Adrenal gland (tissue), 5 donors: ENCODE results near the gene HSPB2.

Experiments used
- POLR2A ChIP-seq, 2 donors: fragments of 450-650 bp; IDR thresholded peaks; one replicate each; pipeline ENCODE4 v1.6.1; 2017; ENCODE audit warnings: antibody characterized with exemption in 2 of 2, mild to moderate bottlenecking in 2 of 2, moderate library complexity in 1 of 2
- TF ChIP-seq, protein P1 (sequence below), 6 experiments: fragments of 450-650 bp in 4 of 6; fragments of 200-600 bp in 2 of 6; sonication (generic) in 1 of 6; IDR thresholded peaks; 1 replicate in 5 of 6; 2 replicates in 1 of 6; pipeline versions ENCODE4 v1.5.1 to v1.8.0; 2016 to 2021; ENCODE audit warnings: antibody characterized with exemption in 6 of 6, mild to moderate bottlenecking in 2 of 6, moderate library complexity in 1 of 6
- donor health status: DM: no; HTN: no; CAD: no.

DNA sequence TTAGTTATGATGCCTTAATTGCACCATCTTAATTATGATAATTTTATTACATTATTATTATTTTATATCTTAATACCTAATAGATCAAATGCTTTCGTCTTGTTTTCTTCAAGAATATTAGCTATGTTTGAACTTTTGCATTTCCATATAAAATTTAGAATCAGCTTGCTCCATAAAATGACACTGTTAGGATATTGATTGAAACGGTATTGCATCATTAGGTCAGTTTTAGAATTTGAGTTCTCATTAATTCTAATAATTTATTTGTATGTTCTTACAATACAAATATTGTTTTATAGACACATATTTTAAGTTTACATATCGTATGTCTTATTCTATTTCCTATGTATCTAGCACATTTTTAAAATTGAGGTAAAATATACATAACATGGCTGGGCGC lies 26.5 kb upstream of the HSPB2 start:
- TF ChIP-seq POLR2A (IDR thresholded peaks at IDR 0.05) = no peak
- TF ChIP-seq, protein P1, sequence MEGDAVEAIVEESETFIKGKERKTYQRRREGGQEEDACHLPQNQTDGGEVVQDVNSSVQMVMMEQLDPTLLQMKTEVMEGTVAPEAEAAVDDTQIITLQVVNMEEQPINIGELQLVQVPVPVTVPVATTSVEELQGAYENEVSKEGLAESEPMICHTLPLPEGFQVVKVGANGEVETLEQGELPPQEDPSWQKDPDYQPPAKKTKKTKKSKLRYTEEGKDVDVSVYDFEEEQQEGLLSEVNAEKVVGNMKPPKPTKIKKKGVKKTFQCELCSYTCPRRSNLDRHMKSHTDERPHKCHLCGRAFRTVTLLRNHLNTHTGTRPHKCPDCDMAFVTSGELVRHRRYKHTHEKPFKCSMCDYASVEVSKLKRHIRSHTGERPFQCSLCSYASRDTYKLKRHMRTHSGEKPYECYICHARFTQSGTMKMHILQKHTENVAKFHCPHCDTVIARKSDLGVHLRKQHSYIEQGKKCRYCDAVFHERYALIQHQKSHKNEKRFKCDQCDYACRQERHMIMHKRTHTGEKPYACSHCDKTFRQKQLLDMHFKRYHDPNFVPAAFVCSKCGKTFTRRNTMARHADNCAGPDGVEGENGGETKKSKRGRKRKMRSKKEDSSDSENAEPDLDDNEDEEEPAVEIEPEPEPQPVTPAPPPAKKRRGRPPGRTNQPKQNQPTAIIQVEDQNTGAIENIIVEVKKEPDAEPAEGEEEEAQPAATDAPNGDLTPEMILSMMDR (IDR thresholded peaks at IDR 0.05) = no peak
